ENCODE data around the gene VEGFA. TPM values are rescaled to one million over a fixed set of nuclear protein-coding genes. Genes with fewer than 3 reads are reported as not detected.

The VEGFA gene
- total RNA-seq, 1 donor from 2014 or later: 15.5 TPM

GRCh38 chr6:43738877-43739641 is 31.0 kb upstream of the VEGFA start:
- no peak for DNase-seq (ENCODE audit: low spot score in 2 of 2)
- no peak for FAIRE-seq

GRCh38 chr6:43739642-43740091 is 30.3 kb upstream of the VEGFA start:
- DNase-seq (ENCODE audit: low spot score in 2 of 2) (no peak), FAIRE-seq (no peak)

DNA sequence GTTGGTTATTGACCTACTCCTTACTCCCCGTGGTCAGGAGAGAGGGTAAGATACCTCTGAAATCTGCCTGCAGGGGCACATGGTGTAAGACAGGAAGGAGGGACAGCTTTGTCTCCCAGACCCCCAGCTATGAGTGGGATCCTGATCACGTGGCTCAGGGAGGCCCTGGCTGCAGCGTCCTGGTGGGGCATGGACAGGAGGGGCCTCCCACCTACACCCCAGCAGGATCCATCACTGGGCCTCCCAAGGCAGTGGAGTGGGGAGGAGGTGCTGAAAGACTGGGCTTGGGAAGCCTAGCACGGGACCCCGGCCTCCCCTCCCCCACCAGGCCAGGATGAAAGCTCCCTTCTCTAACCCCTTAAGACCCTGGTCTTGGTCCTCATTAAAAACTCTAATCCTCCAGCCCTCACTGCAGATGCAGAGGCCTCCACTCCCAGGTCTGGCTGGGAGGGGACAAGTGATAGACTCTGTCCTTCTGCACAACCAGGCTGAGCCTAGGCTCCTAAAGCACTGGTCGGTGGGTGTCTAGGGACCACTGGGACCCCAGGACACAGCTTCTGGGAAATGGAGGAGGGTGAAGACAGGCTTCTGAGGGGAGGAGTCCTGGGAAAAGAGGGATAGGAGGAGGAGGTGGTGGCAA is 29.6 kb upstream of the VEGFA start:
- DNase-seq (ENCODE audit: low spot score in 2 of 2): no peak
- FAIRE-seq: no peak

DNA sequence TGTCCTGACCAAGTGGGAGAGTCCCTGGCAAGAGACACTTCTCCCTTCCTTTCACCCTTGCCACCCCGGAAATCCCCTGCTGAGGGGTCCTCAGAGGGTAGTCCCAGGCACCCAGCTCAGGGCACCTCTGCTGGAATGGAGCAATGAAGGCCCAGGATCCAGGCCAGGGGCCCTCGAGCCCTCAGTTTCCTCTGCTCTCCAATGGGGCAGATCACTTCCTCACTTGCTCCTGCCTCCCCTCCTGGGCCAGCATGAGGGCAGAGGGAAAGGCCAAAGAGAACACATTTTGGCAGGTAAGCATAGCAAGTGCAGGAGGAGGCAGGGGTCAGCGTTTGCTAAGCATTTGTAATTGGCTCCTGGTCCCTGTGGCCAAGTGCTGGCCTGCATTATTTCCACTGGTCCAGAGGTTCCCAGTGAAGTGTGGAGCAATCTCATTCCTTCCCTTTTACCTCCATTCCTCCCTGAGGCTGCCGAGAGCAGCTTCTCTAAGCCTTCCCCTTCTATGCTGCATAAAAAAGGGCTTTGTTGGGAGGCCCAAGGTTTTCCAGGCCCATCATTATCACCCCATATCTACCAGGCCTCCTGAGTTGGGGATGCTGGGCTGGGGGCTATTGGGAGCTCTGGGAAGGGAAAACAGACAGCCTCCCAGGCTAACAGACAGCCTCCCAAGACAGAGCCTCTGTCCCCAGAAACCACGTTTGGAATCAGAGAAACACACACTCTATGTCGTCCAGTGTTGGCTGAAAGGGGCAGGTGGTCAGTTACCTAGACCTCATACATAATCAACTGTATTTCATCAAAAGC is 28.8 kb upstream of the VEGFA start:
- DNase-seq (ENCODE audit: low spot score in 2 of 2) (no peak), FAIRE-seq (no peak)

GRCh38 chr6:43741829-43742228 is 28.2 kb upstream of the VEGFA start:
- FAIRE-seq (no peak), DNase-seq (ENCODE audit: low spot score in 2 of 2) (no peak)

- FAIRE-seq: no peak
Observed at GRCh38 chr6:43742285-43742684, 27.7 kb upstream of the VEGFA start.

GRCh38 chr6:43742931-43743632 is 26.9 kb upstream of the VEGFA start:
- DNase-seq (ENCODE audit: low spot score in 2 of 2): no peak
- FAIRE-seq: no peak

More at GRCh38 chr6:43742285-43742684, 27.7 kb upstream of the VEGFA start:
- DNase-seq (ENCODE audit: low spot score in 2 of 2): no peak

DNA sequence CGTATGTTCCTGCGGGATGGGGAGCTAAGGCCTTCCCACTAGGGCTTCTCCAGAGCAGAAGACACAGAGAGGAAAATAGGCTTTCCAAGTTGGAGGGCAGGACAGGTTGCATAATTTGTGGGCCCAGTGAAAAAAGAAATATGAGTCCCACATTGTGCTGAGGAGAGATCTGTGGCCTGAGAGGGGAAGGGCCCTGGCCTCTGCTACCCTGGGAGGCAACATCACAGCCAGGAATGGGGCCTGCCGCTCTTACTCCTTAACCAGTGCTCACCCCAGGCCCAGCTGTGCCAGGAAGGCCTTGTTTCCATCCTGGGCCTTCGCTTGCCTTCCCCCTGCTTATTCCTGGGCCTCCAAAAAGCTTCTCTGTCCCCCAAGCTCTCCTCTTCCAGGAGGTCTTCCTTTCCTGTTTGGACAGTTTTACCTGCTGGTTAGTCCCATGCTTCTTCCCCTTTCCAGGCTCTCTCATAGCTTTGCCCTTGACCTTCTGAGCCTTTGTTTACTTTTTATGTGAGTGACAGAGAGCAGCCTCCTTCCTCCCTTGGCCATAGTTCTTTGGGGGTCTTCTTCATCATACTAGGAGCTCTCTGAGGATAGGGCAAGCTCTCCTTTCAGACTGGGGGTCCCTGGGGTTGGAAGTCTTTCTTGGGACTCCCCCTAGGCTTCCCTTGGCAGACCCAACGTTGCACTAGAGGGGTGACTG is 26.2 kb upstream of the VEGFA start:
- FAIRE-seq (no peak), DNase-seq (ENCODE audit: low spot score in 2 of 2) (no peak)

- DNase-seq (ENCODE audit: low spot score in 2 of 2): no peak
- FAIRE-seq: no peak
Observed at GRCh38 chr6:43744491-43744890, 25.5 kb upstream of the VEGFA start.

DNA sequence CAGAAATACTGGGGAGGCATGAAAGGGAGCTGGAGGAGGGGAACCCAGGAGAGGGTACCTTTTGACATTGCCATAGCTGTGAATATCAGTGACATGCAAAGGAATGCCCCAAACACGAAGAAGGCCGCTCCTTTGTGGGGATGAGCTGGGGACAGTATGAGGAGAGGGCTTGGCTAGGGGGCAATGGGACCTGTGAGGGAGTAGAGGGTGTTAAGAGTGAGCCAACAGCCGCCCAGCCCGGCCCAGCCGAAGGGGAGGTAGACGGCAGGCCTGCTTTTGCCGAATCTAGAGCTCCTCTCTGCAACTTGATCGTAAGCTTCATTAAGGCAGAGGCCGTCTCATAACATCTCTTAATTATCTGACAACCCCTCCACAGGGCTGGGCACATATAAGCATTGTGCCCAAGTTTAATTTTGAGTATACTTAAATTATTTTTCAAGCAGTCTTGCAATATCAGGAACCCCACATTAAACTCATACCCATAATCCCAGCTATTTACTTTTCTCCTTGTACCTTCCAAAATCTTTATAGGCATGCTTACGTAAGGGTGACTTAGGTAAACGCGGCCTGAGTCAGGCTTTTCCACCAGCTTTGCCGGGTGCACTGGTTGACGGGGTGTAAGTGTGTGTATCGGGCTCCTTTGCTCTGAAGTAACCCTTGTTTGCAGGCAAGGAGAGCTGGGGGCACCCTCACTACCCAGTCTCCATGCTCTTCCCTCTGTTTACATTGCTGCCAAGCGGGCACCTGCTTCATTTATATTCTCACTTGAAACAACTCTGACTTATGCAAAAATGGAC is 24.9 kb upstream of the VEGFA start:
- no peak for FAIRE-seq
- DNase-seq (ENCODE audit: low spot score in 2 of 2): no peak

DNA sequence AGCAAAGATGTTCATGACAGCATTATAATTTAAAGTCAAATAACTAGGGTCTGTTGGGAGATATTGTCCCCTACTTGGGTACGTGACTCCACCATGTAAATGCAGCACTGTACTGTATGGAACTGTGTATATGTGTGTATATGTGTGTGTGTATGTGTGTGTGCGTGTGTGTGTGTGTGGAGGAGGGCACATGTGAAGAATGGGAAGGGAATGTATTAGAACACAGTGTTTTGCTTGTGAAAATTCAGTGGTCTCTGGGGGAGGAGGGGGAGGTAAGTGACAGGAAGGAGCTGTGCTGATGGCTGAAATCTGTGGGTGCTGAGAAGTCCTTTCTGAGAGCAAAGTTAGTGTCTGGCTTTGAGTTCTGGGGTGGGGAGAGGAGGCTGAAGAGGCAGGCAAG is 23.9 kb upstream of the VEGFA start:
- DNase-seq (ENCODE audit: low spot score in 2 of 2) (no peak), FAIRE-seq (no peak)

DNA sequence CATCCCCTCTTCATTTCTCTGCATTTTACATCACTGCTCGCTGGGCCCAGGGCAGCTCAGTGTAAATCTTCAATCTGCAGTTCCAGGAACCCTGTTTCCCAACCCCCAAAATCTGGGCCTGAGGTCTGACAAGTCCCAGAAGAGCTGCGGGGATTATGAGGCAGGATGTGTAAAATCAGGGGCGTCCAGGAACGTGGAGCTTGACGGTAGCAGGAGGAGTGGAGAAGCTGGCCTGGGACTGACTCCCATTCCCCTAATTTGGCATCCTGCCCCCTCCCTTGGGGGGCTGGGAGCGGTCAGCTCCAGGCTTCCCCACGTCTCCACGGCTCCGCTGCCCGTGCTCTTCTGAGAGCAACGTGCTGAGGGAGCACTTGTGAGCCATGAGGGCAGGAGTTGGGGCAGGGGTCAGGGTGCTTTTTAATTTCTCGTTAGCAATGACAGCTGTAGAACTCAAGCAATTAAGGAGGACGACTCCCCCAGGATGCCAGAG is 23.4 kb upstream of the VEGFA start:
- DNase-seq (ENCODE audit: low spot score in 2 of 2) (no peak), FAIRE-seq (no peak)

DNA sequence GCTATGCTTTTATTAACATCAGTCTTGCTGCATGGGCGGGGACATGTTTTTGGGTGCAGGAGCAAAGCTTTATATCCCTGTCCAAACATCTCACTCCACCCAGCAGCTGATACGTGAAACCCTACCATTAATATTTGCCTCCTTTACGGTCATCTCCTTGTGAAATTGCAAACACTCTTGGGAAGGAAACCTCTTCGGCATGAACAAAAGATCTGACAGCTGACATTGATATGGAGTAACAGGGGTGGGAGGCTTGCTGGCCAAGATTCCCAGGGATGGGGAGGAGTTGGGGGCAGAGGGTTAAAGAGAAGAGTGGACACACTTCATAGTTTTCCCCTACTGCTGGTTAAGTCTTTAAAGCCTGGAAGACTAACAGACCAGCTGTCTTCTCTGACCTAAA is 22.2 kb upstream of the VEGFA start:
- DNase-seq (ENCODE audit: low spot score in 2 of 2) (no peak), FAIRE-seq (no peak)

GRCh38 chr6:43748765-43749164 is 21.2 kb upstream of the VEGFA start:
- no peak for FAIRE-seq
- no peak for DNase-seq (ENCODE audit: low spot score in 2 of 2)

GRCh38 chr6:43749461-43749860 is 20.6 kb upstream of the VEGFA start:
- no peak for FAIRE-seq

GRCh38 chr6:43750622-43751021 is 19.4 kb upstream of the VEGFA start:
- FAIRE-seq: no peak

More at GRCh38 chr6:43749461-43749860, 20.6 kb upstream of the VEGFA start:
- no peak for DNase-seq (ENCODE audit: low spot score in 2 of 2)

GRCh38 chr6:43753570-43754183 is 16.3 kb upstream of the VEGFA start:
- DNase-seq (ENCODE audit: low spot score in 2 of 2) (no peak), FAIRE-seq (no peak)

More at GRCh38 chr6:43750622-43751021, 19.4 kb upstream of the VEGFA start:
- DNase-seq (ENCODE audit: low spot score in 2 of 2): no peak

- no peak for DNase-seq (ENCODE audit: low spot score in 2 of 2)
- no peak for FAIRE-seq
Observed at GRCh38 chr6:43757966-43758616, 11.9 kb upstream of the VEGFA start.

All from frontal cortex (tissue), 4 donors.